OCI-LY3 (cell line): ENCODE results near the gene GSTCD.
"Not testable (repeated sequence)": the region's sequence is repeated elsewhere in the genome, so short reads cannot be mapped to it uniquely, and the experiment has no call there.

ENCODE experiments used
- CTCF ChIP-seq: fragments of 200-600, 300-600 bp; sonication (generic); IDR thresholded peaks from 2 replicates; pipeline ENCODE4 v1.5.1; 2014; ENCODE audit warnings: antibody characterized with exemption, low read length, low read depth
- EZH2phosphoT487 ChIP-seq: fragments of 200-600 bp; shearing (Covaris generic); IDR thresholded peaks from 2 replicates; pipeline ENCODE4 v1.6.1; 2018; ENCODE audit warnings: antibody characterized with exemption, mixed run types, low read depth

- TF ChIP-seq CTCF, EZH2phosphoT487: not testable (repeated sequence)
Measured at GRCh38 chr4:105772065-105772464, 63.5 kb downstream of the GSTCD start.
